Measurements from ENCODE around the gene TRAF3IP1. TPM values are rescaled to one million over a fixed set of nuclear protein-coding genes. Genes with fewer than 3 reads are reported as not detected.

TRAF3IP1 gene
- total and polyA plus RNA-seq, 2 of the 13 experiments (the other 11 are each of a cell fraction or from before 2014, with no cell fraction given): 4.1 to 12.9 TPM

GRCh38 chr2:238370094-238370822 is 49.9 kb downstream of the TRAF3IP1 start (continued):
- TF ChIP-seq MNT (IDR thresholded peaks at IDR 0.05): peak; percentile 52
- 0 out of 2 replicates have a peak, but pooled peaks have one; percentile 17 for TF ChIP-seq FOXK2 (IDR thresholded peaks at IDR 0.05)
- TF ChIP-seq ZC3H13 (CRISPR knock-in tag; IDR thresholded peaks at IDR 0.05): peak; percentile 52; the same call in 1 of the 2 replicates
- TF ChIP-seq PHF20 (CRISPR knock-in tag; IDR thresholded peaks at IDR 0.05): 0 out of 2 replicates have a peak, but pooled peaks have one; percentile 18
- 0 out of 2 replicates have a peak, but pooled peaks have one; percentile 27 for TF ChIP-seq FOXP1 (IDR thresholded peaks at IDR 0.05)
- TF ChIP-seq FOXP1 (CRISPR knock-in tag; IDR thresholded peaks at IDR 0.05): no peak
- no peak for TF ChIP-seq TBP (CRISPR knock-in tag; IDR thresholded peaks at IDR 0.05)
- TF ChIP-seq SMARCE1 (IDR thresholded peaks at IDR 0.05; ENCODE audit: borderline replicate concordance): no peak
- no peak for TF ChIP-seq GLI4 (CRISPR knock-in tag; IDR thresholded peaks at IDR 0.05; ENCODE audit: borderline replicate concordance)
- TF ChIP-seq ARID4A (CRISPR knock-in tag; IDR thresholded peaks at IDR 0.05; ENCODE audit: borderline replicate concordance): 0 out of 2 replicates have a peak, but pooled peaks have one; percentile 25
- TF ChIP-seq GPN1 (CRISPR knock-in tag; IDR thresholded peaks at IDR 0.05; ENCODE audit: borderline replicate concordance): no peak
- no peak for TF ChIP-seq ZNF33A (CRISPR knock-in tag; IDR thresholded peaks at IDR 0.05; ENCODE audit: borderline replicate concordance)
